KOPT-K1 (cell line): ENCODE measurements around the gene TIMP1.
"Not testable (repeated sequence)": the region's sequence is repeated elsewhere in the genome, so short reads cannot be mapped to it uniquely, and the experiment has no call there.

Experiments used
- H3K27ac ChIP-seq: fragments of 200-600 bp; sonication (generic); 2 replicates; pipeline ENCODE4 v1.5.1; 2016; ENCODE audit warnings: antibody characterized with exemption, mild to moderate bottlenecking, low read depth, low read length; ENCODE audit not compliant: poor library complexity, severe bottlenecking
- H3K36me3 ChIP-seq: fragments of 200-600 bp; sonication (generic); 2 replicates; pipeline ENCODE4 v1.5.1; 2017; ENCODE audit warnings: antibody characterized with exemption, mild to moderate bottlenecking, low read length, moderate library complexity; ENCODE audit not compliant: insufficient read depth
- H3K9me3 ChIP-seq: fragments of 200-600 bp; sonication (generic); 2 replicates; pipeline ENCODE4 v1.5.1; 2017; ENCODE audit warnings: antibody characterized with exemption, low read length, mild to moderate bottlenecking; ENCODE audit not compliant: insufficient read depth, poor library complexity, severe bottlenecking

Gene TIMP1

GRCh38 chrX:47584714-47585113 lies 2.5 kb downstream of the TIMP1 start:
- Histone ChIP-seq H3K9me3 (no peaks in the 10 kb centered on the region), H3K36me3 (no peaks in the 10 kb centered on the region), H3K27ac (no peak overlapping the region)

GRCh38 chrX:47585273-47585672 lies 3.0 kb downstream of the TIMP1 start:
- no peak overlapping the region for H3K27ac ChIP-seq
- H3K36me3 ChIP-seq, result no peaks in the 10 kb centered on the region
- no peaks in the 10 kb centered on the region for H3K9me3 ChIP-seq

GRCh38 chrX:47586043-47586787 lies 4.0 kb downstream of the TIMP1 start:
- Histone ChIP-seq H3K36me3 (no peaks in the 10 kb centered on the region), H3K27ac (no peak overlapping the region), H3K9me3 (no peaks in the 10 kb centered on the region)

GRCh38 chrX:47587091-47587891 lies 5.1 kb downstream of the TIMP1 start:
- Histone ChIP-seq H3K36me3 (no peaks in the 10 kb centered on the region), H3K9me3 (no peaks in the 10 kb centered on the region)

GRCh38 chrX:47587906-47588735 lies 5.9 kb downstream of the TIMP1 start:
- Histone ChIP-seq H3K9me3 (no peaks in the 10 kb centered on the region), H3K36me3 (no peaks in the 10 kb centered on the region), H3K27ac (no peak overlapping the region)

More at GRCh38 chrX:47587091-47587891, 5.1 kb downstream of the TIMP1 start:
- no peak overlapping the region for H3K27ac ChIP-seq

GRCh38 chrX:47590984-47591383 lies 8.7 kb downstream of the TIMP1 start:
- H3K9me3 ChIP-seq, result no peaks in the 10 kb centered on the region
- no peaks in the 10 kb centered on the region for H3K36me3 ChIP-seq
- no peak overlapping the region for H3K27ac ChIP-seq

GRCh38 chrX:47593522-47593921 lies 11.3 kb downstream of the TIMP1 start:
- Histone ChIP-seq H3K9me3 (peaks cover 5% of the 10 kb centered on the region), H3K27ac (no peak overlapping the region), H3K36me3 (no peaks in the 10 kb centered on the region)

- H3K9me3 ChIP-seq, result peaks cover 5% of the 10 kb centered on the region
- H3K36me3 ChIP-seq, result no peaks in the 10 kb centered on the region
- H3K27ac ChIP-seq, result no peak overlapping the region
These were observed 13.5 kb downstream of the TIMP1 start for GRCh38 chrX:47595716-47596251.

GRCh38 chrX:47596256-47596655 lies 14.0 kb downstream of the TIMP1 start:
- Histone ChIP-seq H3K9me3 (peaks cover 5% of the 10 kb centered on the region), H3K36me3 (no peaks in the 10 kb centered on the region), H3K27ac (no peak overlapping the region)

- Histone ChIP-seq H3K27ac (no peak overlapping the region), H3K9me3 (peaks cover 5% of the 10 kb centered on the region), H3K36me3 (no peaks in the 10 kb centered on the region)
These were observed 15.0 kb downstream of the TIMP1 start for GRCh38 chrX:47597222-47597621.

GRCh38 chrX:47603125-47603524 lies 20.9 kb downstream of the TIMP1 start:
- not testable (repeated sequence) for H3K9me3 ChIP-seq, H3K36me3 ChIP-seq, H3K27ac ChIP-seq

- no peaks in the 10 kb centered on the region for H3K36me3 ChIP-seq
- H3K9me3 ChIP-seq, result no peaks in the 10 kb centered on the region
- H3K27ac ChIP-seq, result no peak overlapping the region
These were observed 22.8 kb downstream of the TIMP1 start for GRCh38 chrX:47605024-47605423.

GRCh38 chrX:47607091-47607490 lies 24.9 kb downstream of the TIMP1 start:
- Histone ChIP-seq H3K27ac (no peak overlapping the region), H3K36me3 (no peaks in the 10 kb centered on the region), H3K9me3 (no peaks in the 10 kb centered on the region)

GRCh38 chrX:47608130-47608810 lies 26.0 kb downstream of the TIMP1 start:
- no peak overlapping the region for H3K27ac ChIP-seq
- H3K9me3 ChIP-seq, result no peaks in the 10 kb centered on the region
- H3K36me3 ChIP-seq, result no peaks in the 10 kb centered on the region
